AG09319 (cell line): ENCODE results near the gene RNF182.
"Not testable (repeated sequence)": the region's sequence is repeated elsewhere in the genome, so short reads cannot be mapped to it uniquely, and the experiment has no call there.

Source experiments
- DNase-seq: peaks from one replicate; pipeline ENCODE4 v3.0.0-alpha.2; 2010; ENCODE audit warnings: low read depth; ENCODE audit errors: extremely low read depth
- TF ChIP-seq, protein P1 (sequence below): IDR thresholded peaks from 2 replicates; pipeline ENCODE4 v1.5.1; 2011; ENCODE audit warnings: low read depth, mild to moderate bottlenecking, inconsistent platforms, low read length, moderate library complexity

RNF182 gene

GRCh38 chr6:14010275-14010674 is 85.5 kb downstream of the RNF182 start:
- no peak for DNase-seq
- TF ChIP-seq, protein P1, sequence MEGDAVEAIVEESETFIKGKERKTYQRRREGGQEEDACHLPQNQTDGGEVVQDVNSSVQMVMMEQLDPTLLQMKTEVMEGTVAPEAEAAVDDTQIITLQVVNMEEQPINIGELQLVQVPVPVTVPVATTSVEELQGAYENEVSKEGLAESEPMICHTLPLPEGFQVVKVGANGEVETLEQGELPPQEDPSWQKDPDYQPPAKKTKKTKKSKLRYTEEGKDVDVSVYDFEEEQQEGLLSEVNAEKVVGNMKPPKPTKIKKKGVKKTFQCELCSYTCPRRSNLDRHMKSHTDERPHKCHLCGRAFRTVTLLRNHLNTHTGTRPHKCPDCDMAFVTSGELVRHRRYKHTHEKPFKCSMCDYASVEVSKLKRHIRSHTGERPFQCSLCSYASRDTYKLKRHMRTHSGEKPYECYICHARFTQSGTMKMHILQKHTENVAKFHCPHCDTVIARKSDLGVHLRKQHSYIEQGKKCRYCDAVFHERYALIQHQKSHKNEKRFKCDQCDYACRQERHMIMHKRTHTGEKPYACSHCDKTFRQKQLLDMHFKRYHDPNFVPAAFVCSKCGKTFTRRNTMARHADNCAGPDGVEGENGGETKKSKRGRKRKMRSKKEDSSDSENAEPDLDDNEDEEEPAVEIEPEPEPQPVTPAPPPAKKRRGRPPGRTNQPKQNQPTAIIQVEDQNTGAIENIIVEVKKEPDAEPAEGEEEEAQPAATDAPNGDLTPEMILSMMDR = no peak

DNA sequence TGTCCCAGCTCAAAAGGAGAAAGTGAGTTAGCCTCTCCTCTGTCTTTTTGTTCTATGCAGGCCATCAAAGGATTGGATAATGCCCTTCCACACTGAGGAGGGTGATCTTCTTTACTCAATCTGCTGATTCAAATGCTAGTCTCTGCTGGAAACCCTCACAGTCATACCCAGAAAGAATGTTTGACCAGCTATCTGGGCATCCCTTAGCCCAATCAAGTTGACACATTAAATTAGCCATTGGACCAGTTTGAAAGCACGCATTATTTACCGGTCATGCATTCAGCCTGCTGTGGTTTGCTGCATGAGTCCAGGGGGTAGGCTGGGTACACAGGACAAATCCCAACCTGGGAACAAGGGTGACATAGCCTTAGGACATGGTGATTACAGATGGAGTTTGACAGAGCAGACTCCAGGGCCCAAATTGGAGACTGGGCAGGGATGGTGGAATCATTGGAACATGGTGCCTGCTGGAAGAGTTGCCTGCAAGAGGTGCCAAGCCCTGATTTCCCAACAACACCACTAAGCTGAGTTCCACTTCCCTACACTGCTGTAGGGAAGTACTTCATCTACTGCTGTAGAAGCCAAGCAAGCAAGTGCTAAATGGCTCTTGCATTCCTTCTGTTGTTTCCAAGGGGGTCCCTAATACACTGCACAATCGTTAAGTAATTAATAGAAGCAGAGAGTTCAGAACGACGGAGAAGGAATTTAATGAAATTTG is 87.7 kb downstream of the RNF182 start:
- no peak for DNase-seq
- TF ChIP-seq, protein P1 = no peak

GRCh38 chr6:14015964-14016363 is 91.2 kb downstream of the RNF182 start:
- DNase-seq = no peak
- TF ChIP-seq, protein P1 = no peak

- DNase-seq = no peak
- TF ChIP-seq, protein P1 = no peak
Measured at GRCh38 chr6:14016432-14016831, 91.7 kb downstream of the RNF182 start.

DNA sequence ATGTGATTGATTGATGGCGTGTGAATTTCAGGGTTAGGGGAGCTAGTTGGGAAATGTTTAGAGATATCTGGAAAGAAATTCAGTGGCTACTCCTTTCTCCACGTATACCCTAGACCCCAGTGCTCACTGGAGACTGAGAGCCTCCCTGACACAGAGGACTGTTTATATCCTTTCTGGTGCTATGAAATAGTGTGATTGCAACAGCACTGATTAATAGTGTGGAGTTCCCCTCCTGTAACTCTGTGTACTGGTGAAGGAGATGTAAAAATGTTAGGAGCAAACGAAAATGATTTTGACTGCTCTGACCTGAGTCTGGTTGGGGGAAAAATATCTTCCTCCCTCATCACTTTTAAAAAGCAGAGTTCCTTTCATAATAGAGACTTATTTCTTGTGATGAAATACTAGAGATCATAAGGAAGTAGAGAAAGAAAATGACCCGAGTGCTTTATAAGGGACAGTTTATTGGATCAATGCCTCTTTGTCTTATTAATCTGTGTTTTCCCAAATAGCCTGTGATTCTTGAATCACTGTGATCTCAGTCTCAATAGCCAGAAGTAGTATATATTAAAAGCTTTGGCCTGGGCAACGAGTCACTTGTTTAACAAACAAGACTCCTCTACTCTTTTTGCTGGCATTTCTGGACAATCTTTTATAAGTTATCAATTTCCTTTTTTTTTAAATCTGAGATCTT is 92.3 kb downstream of the RNF182 start:
- DNase-seq = no peak
- TF ChIP-seq, protein P1 = no peak

DNA sequence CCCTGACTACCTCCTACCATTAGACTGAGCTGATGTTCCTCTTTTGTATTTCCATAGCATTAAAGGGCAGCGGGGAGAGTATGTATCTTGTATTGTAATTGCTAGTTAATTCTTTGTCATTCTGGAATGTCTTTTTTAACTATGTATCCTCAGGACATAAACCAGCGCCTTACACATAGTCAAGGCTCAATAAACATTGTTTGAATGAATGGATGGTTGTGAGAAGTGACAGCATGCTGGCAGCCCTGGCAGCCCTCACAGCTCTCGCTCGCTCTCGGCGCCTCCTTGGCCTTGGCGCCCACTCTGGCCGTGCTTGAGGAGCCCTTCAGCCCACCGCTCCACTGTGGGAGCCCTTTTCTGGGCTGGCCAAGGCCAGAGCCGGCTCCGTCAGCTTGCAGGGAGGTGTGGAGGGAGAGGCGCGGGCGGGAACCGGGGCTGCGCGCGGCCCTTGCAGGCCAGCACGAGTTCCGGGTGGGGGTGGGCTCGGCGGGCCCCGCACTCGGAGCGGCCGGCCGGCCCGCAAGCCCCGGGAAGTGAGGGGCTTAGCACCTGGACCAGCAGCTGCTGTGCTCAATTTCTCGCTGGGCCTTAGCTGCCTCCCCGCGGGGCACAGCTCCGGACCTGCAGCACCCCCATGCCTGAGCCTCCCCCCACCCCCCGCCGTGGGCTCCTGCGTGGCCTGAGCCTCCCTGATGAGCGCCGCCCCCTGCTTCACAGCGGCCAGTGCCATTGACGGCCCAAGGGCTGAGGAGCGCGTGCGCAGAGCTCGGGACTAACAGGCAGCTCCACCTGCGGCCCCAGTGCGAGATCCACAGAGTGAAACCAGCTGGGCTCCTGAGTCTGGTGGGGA is 93.1 kb downstream of the RNF182 start:
- TF ChIP-seq, protein P1 = no peak
- DNase-seq = no peak

- DNase-seq = not testable (repeated sequence)
Measured at GRCh38 chr6:14018559-14018958, 93.8 kb downstream of the RNF182 start.
